Activated naive CD8-positive, alpha-beta T cell (primary cell): Measurements from ENCODE around the gene FGD4.
"Not testable (repeated sequence)": the region's sequence is repeated elsewhere in the genome, so short reads cannot be mapped to it uniquely, and the experiment has no call there.

Source experiments
- H3K27ac Mint-ChIP-seq: one replicate; pipeline ENCODE4 v1.8.0; 2021; ENCODE audit warnings: mixed read lengths
- H3K27me3 Mint-ChIP-seq: one replicate; pipeline ENCODE4 v1.8.0; 2021; ENCODE audit warnings: mixed read lengths
- H3K36me3 Mint-ChIP-seq: one replicate; pipeline ENCODE4 v1.8.0; 2021; ENCODE audit warnings: mixed read lengths
- H3K4me1 Mint-ChIP-seq: one replicate; pipeline ENCODE4 v1.8.0; 2021; ENCODE audit warnings: low read depth, mixed read lengths
- H3K4me3 Mint-ChIP-seq: one replicate; pipeline ENCODE4 v1.8.0; 2021; ENCODE audit warnings: mild to moderate bottlenecking, mixed read lengths
- H3K9me3 Mint-ChIP-seq: one replicate; pipeline ENCODE4 v1.8.0; 2021; ENCODE audit warnings: low read depth, mixed read lengths

The FGD4 gene

DNA sequence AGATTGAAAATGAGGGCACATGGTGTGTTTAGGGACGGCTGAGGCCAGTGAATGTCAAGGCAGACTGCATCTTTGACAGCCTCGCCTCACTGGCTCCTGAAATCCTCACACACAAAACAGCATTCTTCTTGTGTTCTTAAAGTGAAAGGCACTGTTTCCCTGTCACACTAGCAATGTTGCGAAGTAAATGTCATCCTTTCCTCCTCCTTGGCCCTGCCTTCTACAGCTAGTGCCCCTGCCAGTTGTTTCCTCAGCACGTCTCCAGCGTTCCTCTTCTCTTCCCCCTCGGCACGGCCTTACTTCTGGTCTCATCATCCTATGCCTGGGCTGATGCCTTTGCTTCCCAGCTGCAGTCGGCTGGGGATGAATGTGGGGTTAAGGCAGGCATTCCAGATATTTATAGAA, 150.3 kb downstream of the FGD4 start:
- Mint-ChIP-seq H3K9me3 (no peaks in the 10 kb centered on the region), H3K4me3 (no peak overlapping the region), H3K36me3 (no peaks in the 10 kb centered on the region), H3K27ac (no peak overlapping the region), H3K4me1 (no peaks in the 10 kb centered on the region), H3K27me3 (no peaks in the 10 kb centered on the region)

DNA sequence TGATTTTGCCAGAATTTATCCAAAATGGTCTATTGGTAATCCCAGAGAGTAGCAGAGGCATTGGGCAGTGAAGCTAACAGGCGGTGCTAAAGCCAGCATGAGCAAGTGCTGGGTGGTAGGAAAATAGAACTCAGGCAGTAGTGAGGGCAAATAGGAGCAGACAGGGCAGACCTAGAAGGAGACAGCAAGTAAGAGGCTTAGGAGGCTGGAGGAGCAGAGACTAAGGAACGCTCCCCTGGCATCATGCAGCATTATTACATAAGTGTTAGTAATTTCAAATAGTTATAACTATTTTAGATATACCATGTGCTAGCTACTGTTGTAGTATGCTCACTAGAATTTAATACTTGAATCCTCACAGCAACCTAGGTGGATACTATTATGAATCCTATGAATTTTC, 151.7 kb downstream of the FGD4 start:
- no peak overlapping the region for H3K4me3 Mint-ChIP-seq
- H3K4me1 Mint-ChIP-seq = no peaks in the 10 kb centered on the region
- no peaks in the 10 kb centered on the region for H3K9me3 Mint-ChIP-seq
- H3K27ac Mint-ChIP-seq = no peak overlapping the region
- no peaks in the 10 kb centered on the region for H3K27me3 Mint-ChIP-seq
- H3K36me3 Mint-ChIP-seq = no peaks in the 10 kb centered on the region

DNA sequence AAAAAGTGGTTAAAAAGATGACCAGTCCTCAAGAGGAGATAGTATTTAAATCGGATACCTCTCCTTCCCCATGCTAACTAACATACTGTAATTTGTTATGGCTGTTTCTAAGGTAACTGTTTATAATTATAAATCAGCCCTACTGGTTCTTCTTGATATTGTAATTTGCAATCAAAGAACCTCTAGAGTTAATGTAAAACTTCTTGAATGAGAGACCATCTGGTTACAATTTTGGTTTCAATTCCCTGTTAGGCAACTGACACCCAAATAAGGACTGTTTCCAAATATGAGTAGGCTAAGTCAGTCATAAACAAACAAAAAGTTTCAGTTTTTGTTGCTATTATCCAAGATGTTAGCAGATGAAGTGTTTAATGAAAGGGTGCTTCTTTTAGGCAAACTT, 159.5 kb downstream of the FGD4 start:
- Mint-ChIP-seq H3K27ac (no peak overlapping the region), H3K36me3 (no peaks in the 10 kb centered on the region)

DNA sequence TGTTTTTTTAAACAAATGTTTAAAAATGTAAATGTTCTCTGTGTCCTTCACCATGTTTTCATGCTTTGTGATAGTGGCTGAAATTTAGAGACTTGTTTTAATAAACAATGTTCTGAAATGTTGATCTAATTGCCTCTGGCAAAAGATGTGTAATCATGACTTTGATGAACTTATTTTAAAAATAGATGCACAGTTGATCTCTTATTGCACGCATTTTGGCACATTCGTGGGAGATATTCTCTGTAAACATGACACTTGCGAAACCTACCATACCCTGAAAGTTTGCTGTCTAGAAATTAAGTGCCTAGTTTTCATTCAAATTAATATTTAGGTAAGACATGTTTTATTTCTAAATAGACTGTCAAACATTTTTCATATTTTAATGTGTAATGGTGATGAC, 160.1 kb downstream of the FGD4 start:
- Mint-ChIP-seq H3K9me3 (no peaks in the 10 kb centered on the region), H3K27ac (no peak overlapping the region), H3K36me3 (no peaks in the 10 kb centered on the region), H3K4me3 (no peak overlapping the region), H3K4me1 (no peaks in the 10 kb centered on the region), H3K27me3 (no peaks in the 10 kb centered on the region)

More for the DNA sequence above, 159.5 kb downstream of the FGD4 start:
- H3K4me1 Mint-ChIP-seq = no peaks in the 10 kb centered on the region
- no peaks in the 10 kb centered on the region for H3K9me3 Mint-ChIP-seq
- no peak overlapping the region for H3K4me3 Mint-ChIP-seq
- no peaks in the 10 kb centered on the region for H3K27me3 Mint-ChIP-seq

DNA sequence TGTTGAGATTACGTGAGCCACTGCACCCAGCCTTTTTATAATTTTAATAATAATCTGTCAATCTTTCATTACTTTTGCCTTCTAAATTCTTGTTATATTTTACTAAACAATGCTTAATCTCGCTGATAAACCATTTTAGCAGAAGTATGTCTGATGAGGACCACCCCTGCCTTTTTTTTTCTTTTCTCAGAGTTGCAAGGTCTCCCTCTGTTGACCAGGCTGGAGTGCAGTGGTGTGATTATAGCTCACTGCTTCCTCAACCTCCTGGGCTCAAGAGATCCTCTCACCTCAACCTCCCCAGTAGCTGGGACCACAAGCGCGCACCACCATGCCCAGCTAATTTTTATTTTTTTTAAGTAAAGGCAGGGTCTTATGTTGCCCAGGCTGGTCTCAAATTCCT, 161.2 kb downstream of the FGD4 start:
- no peaks in the 10 kb centered on the region for H3K4me1 Mint-ChIP-seq
- H3K27me3 Mint-ChIP-seq = no peaks in the 10 kb centered on the region
- H3K4me3 Mint-ChIP-seq = no peak overlapping the region
- no peaks in the 10 kb centered on the region for H3K9me3 Mint-ChIP-seq
- no peaks in the 10 kb centered on the region for H3K36me3 Mint-ChIP-seq
- no peak overlapping the region for H3K27ac Mint-ChIP-seq

DNA sequence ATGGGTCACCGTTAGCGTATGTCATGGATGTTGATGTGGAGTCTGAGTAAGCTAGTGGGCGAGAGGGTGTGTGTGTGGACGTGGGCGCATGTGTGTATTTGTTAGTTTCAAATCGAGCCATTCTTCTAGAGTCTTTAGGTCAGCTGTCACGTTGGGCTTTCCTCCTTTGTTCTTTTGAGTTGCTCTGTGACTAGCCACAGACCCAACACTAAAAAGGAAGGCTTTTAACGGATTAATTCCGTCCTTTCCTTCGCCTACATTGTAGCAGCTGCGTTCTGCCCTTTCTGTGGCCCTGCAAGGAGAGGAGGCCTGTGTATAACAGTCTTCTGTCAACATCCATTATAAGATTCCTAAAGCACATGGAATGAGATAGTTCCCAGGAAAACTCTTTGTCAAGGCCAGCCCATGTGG, 162.6 kb downstream of the FGD4 start:
- H3K27ac Mint-ChIP-seq = no peak overlapping the region
- H3K27me3 Mint-ChIP-seq = no peaks in the 10 kb centered on the region
- no peaks in the 10 kb centered on the region for H3K36me3 Mint-ChIP-seq
- H3K4me3 Mint-ChIP-seq = no peak overlapping the region
- no peaks in the 10 kb centered on the region for H3K4me1 Mint-ChIP-seq
- no peaks in the 10 kb centered on the region for H3K9me3 Mint-ChIP-seq

DNA sequence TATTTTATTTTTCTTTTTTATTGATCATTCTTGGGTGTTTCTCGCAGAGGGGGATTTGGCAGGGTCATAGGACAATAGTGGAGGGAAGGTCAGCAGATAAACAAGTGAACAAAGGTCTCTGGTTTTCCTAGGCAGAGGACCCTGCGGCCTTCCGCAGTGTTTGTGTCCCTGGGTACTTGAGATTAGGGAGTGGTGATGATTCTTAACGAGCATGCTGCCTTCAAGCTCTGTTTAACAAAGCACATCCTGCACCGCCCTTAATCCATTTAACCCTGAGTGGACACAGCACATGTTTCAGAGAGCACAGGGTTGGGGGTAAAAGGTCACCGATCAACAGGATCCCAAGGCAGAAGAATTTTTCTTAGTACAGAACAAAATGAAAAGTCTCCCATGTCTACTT, 163.1 kb downstream of the FGD4 start:
- H3K27me3 Mint-ChIP-seq, H3K27ac Mint-ChIP-seq, H3K9me3 Mint-ChIP-seq, H3K4me3 Mint-ChIP-seq, H3K4me1 Mint-ChIP-seq, H3K36me3 Mint-ChIP-seq: not testable (repeated sequence)

DNA sequence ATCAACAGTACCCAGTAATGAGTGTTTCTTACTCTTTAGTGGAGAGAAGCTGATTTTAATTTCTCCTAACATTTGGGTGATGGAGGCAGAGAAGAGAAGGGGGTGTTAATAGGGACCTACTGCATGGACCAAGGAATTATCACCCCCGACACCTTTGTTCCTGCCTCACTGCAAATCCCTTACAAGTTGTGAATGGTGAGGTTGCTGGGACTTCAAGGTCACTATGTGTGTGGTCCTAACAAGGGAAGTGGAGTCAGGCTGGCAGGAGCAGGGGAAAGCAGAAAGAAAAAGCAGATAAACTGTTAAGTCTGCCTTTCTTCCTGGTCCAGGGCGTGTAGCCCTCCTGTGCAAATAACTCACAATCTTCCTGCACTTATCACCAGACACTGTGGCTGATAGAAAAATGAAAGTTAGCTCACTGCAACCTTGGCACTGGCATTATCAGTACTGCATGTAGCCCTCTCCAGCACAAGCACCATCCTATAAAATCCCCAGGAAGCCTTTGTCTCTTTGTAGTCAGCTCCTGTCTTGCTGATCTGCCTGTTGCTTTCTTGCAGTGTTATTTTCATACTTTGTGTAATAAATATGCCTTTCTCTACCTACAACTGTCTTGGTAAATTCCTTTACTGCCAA, 167.4 kb downstream of the FGD4 start:
- Mint-ChIP-seq H3K27ac (no peak overlapping the region), H3K27me3 (no peaks in the 10 kb centered on the region), H3K9me3 (no peaks in the 10 kb centered on the region), H3K4me1 (no peaks in the 10 kb centered on the region), H3K36me3 (no peaks in the 10 kb centered on the region), H3K4me3 (no peak overlapping the region)

DNA sequence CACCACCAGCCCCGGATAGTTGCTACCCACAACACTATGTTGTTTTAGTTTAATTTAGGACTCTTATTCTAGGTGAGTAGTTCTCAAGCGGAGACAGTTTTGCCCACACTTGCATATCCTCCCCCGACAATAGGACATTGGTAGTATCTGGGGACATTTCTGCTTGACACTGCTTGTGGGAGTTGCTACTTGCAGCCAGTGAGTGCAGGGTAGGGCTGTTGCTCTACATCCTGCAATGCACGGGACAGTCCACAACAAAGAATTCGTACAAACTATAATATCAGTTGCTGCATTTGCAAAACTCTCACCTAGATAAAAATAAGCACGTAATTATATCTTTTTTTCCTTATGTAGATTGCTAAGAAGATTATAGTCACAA, 167.9 kb downstream of the FGD4 start:
- Mint-ChIP-seq H3K27me3 (no peaks in the 10 kb centered on the region), H3K4me3 (no peak overlapping the region), H3K27ac (no peak overlapping the region), H3K9me3 (no peaks in the 10 kb centered on the region), H3K36me3 (no peaks in the 10 kb centered on the region), H3K4me1 (no peaks in the 10 kb centered on the region)

DNA sequence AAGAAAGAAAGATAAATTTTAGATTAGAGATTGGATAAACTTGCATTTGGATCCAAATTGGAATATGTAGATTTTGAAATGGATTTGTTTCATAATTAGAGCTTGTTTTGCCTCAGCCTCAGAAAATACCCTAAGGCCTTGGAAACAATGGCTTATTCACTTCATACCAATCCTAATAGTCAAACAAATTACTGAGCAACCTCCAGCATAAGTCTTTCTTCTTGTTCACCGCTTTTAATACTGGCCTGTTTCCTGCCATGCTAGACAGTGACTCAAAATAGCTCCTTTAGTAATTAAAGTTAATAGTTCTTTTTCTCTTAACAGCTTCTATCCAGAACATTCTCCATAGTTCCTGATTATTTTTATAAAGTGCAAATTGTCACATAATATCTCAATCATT, 168.9 kb downstream of the FGD4 start:
- H3K4me3 Mint-ChIP-seq = no peak overlapping the region
- no peak overlapping the region for H3K27ac Mint-ChIP-seq
- no peaks in the 10 kb centered on the region for H3K27me3 Mint-ChIP-seq
- H3K4me1 Mint-ChIP-seq = no peaks in the 10 kb centered on the region
- no peaks in the 10 kb centered on the region for H3K9me3 Mint-ChIP-seq
- no peaks in the 10 kb centered on the region for H3K36me3 Mint-ChIP-seq

DNA sequence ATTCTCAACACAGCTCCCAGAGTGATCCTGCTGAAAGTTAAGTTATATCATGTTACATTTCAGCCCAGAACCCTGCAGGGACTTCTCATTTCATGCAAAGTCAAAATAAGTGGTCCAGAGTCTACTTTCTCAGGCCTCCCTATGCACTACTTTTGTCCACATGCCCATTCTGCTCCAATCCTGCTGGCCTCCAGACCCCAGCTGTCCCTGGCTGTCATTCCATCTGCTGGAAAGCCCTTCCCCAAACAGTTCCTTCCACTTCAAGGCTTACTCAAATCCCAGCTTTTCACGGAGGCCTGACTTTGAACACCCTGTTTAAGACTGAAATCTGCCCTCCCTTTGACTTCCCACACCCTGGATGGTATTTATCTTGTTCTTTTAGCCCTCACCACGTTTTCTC, 169.9 kb downstream of the FGD4 start:
- Mint-ChIP-seq H3K36me3 (no peaks in the 10 kb centered on the region), H3K27me3 (no peaks in the 10 kb centered on the region), H3K27ac (no peak overlapping the region), H3K9me3 (no peaks in the 10 kb centered on the region), H3K4me1 (no peaks in the 10 kb centered on the region), H3K4me3 (no peak overlapping the region)

DNA sequence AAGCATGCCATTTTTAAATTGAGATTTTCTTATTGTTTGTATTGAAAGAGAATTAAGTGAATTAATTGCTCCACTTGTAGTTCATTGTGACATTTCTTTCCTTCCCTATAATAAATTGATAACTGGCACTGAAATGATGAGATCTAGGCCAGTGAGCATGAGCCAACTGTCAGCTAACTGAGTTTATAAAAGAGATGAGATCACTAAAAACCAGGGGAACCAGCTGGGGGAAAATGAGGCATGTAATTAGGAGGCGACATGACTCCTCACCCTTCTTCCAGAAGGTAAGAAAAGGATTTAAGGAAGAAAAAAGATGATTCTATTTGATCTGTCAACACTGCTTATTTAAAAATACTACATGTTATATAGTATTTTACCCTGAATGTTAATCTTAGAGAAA, 175.2 kb downstream of the FGD4 start:
- H3K9me3 Mint-ChIP-seq = peaks cover 3% of the 10 kb centered on the region
- no peaks in the 10 kb centered on the region for H3K4me1 Mint-ChIP-seq
- H3K4me3 Mint-ChIP-seq = no peak overlapping the region
- H3K36me3 Mint-ChIP-seq = peaks cover 5% of the 10 kb centered on the region
- H3K27ac Mint-ChIP-seq = no peak overlapping the region
- H3K27me3 Mint-ChIP-seq = peaks cover 2% of the 10 kb centered on the region

DNA sequence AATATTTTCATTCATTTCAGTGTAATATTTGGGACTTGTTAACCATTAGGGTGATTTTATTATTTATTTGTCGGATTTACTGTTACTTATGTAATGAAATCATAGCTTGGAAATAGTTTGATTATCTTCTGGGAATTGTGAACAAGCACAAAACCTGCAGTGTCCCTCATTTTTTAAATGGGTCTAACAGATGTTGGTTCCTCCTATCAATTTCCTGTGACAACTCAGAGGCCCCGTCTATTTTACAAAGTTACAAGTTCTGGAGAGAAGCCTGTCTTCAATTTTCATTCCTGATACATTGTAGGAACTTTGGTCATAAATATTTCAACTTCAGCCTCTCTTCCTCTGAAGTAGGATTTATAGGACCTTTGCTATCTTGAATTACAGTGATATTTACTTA, 178.0 kb downstream of the FGD4 start:
- Mint-ChIP-seq H3K27me3 (peaks cover 2% of the 10 kb centered on the region), H3K27ac (no peak overlapping the region), H3K36me3 (peaks cover 5% of the 10 kb centered on the region), H3K9me3 (peaks cover 6% of the 10 kb centered on the region), H3K4me1 (no peaks in the 10 kb centered on the region), H3K4me3 (no peak overlapping the region)

DNA sequence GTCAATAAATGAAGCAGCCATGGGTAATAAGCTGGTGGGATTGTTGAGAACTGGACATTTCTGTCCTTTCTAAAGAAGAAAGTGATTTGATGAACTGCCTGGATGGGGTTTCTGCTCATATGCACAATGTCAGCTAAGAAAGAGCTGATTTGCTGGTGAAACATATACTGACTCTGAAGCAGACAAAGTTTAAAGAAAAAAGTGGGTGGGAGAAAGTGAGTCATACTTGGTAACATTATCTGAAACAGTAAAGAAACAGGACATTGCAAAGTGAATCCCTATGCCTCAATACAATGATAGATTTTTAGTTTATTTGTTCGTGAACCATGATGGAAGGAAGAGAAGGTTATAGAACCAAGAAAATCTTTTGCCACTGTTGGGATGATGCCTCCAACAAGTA, 184.2 kb downstream of the FGD4 start:
- Mint-ChIP-seq H3K4me1 (peaks cover 20% of the 10 kb centered on the region), H3K9me3 (peaks cover 3% of the 10 kb centered on the region), H3K4me3 (no peak overlapping the region), H3K27ac (no peak overlapping the region), H3K27me3 (no peaks in the 10 kb centered on the region), H3K36me3 (peaks cover 3% of the 10 kb centered on the region)

DNA sequence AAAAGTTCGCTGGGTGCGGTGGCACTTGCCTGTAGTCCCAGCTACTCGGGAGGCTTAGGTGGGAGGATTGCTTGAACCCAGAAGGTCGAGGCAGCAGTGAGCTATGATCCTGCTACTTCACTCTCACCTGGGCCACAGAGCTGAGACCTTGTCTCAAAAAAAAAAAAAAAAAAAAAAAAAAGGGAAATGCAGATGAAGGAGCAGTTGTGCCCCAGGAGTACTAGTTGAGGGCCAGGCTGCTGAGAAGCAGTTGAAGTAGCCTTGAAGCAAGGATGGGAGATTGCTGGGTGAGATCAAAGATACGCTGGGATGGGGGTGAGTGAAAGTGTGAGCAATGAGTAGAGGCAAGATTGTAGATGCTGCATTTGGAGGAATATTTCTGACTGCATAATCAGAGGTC, 186.3 kb downstream of the FGD4 start:
- H3K27ac Mint-ChIP-seq = no peak overlapping the region
- H3K36me3 Mint-ChIP-seq = peaks cover 3% of the 10 kb centered on the region
- H3K27me3 Mint-ChIP-seq = no peaks in the 10 kb centered on the region
- peaks cover 37% of the 10 kb centered on the region for H3K4me1 Mint-ChIP-seq
- H3K4me3 Mint-ChIP-seq = no peak overlapping the region
- no peaks in the 10 kb centered on the region for H3K9me3 Mint-ChIP-seq

DNA sequence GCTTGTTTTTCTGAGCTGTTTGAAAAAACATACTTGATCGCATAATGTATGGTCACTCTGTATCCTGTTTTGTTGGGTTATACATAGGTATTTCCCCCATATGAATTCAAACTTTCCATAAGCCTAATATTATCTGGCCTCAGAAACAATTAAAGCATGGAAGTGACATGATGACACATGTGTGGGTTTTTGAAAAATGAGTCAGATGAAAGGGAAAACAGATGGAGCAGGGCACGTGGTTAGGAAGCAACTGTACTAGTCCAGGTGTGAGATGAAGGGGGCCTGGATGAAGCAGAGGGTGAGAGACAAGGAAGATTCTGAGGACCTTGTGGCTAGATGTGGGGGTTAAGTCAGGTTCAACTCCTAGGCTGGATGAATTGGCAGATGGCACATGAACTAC, 187.0 kb downstream of the FGD4 start:
- H3K27me3 Mint-ChIP-seq = no peaks in the 10 kb centered on the region
- no peaks in the 10 kb centered on the region for H3K9me3 Mint-ChIP-seq
- peak overlapping the region; percentile 7 for H3K27ac Mint-ChIP-seq
- H3K4me3 Mint-ChIP-seq = peak overlapping the region; percentile 1
- H3K36me3 Mint-ChIP-seq = peaks cover 3% of the 10 kb centered on the region
- peaks cover 37% of the 10 kb centered on the region for H3K4me1 Mint-ChIP-seq
